Activated CD4-positive, alpha-beta T cell treated with anti-CD3 and anti-CD28 coated beads, Interleukin-2, amount 10 ng/mL, durations not matched to agents 24 days and 14 days (primary cell): ENCODE results near the gene PDGFRB. TPM values are rescaled to one million over a fixed set of nuclear protein-coding genes. Genes with fewer than 3 reads are reported as not detected.

Source experiments
- DNase-seq: peaks from one replicate; pipeline ENCODE4 v3.0.0; 2022
- H3K27ac Mint-ChIP-seq: one replicate; pipeline ENCODE4 v1.8.0; 2022; ENCODE audit warnings: mild to moderate bottlenecking, mixed read lengths
- H3K27me3 Mint-ChIP-seq: one replicate; pipeline ENCODE4 v1.8.0; 2022; ENCODE audit warnings: mixed read lengths
- H3K36me3 Mint-ChIP-seq: one replicate; pipeline ENCODE4 v1.8.0; 2022; ENCODE audit warnings: low read depth, mild to moderate bottlenecking, mixed read lengths
- H3K4me1 Mint-ChIP-seq: one replicate; pipeline ENCODE4 v1.8.0; 2021; ENCODE audit warnings: mixed read lengths
- H3K4me3 Mint-ChIP-seq: one replicate; pipeline ENCODE4 v1.8.0; 2022; ENCODE audit warnings: mild to moderate bottlenecking, moderate library complexity, mixed read lengths
- H3K9me3 Mint-ChIP-seq: one replicate; pipeline ENCODE4 v1.8.0; 2021; ENCODE audit warnings: mixed read lengths
- intact Hi-C: fragments of 100-400 bp; cut with micrococcal nuclease; formaldehyde crosslinking; loops from one replicate; pipeline ENCODE4 v1.15.1; 2023
- total RNA-seq: library from RNA; stranded (reverse); gene quantifications from 2 replicates; pipeline ENCODE4 v1.2.3, GENCODE V29; 2022

The PDGFRB gene
- total RNA-seq, 1 donor from 2014 or later: 1.5 TPM

DNA sequence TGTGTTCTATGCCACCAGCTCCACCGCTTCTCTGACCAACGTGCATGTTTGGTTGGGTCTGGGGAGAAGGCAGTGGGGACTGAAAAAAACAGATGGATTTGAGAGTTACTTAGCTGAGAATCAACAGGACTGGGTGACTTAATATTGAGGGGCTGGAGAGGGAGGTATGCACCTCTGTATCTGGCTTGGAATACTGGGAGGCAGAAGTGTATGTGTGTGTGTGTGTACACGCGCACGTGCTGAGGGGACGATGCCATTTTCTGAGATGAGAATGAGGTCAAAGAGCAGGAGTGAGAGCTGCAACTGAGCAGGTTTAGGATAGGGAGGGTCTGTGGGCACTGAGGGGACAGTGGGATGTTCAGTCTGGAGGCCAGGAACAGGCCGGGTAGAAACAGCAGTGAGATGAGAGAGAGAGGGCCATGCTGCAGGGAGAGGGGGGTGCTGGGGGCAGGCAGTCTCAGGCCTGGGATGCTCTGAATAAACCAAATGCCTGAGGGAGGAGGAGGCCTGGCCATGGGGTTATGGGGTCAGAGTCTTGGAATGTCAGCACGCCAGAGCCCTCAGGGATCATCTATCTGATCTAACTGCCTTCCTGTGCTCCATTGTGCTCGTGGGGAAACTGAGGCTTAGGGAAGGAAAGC, 14.0 kb downstream of the PDGFRB start:
- Mint-ChIP-seq H3K4me1 (peaks cover 12% of the 10 kb centered on the region), H3K27ac (no peak overlapping the region), H3K36me3 (no peaks in the 10 kb centered on the region), H3K4me3 (no peak overlapping the region), H3K9me3 (no peaks in the 10 kb centered on the region), H3K27me3 (no peaks in the 10 kb centered on the region)
- no peak for DNase-seq
- intact Hi-C loops: no loop called here

- DNase-seq: no peak
- Mint-ChIP-seq H3K4me3 (no peak overlapping the region), H3K9me3 (no peaks in the 10 kb centered on the region), H3K36me3 (no peaks in the 10 kb centered on the region), H3K27ac (no peak overlapping the region), H3K27me3 (no peaks in the 10 kb centered on the region), H3K4me1 (peaks cover 12% of the 10 kb centered on the region)
- intact Hi-C loops: no loop called here
Measured at GRCh38 chr5:150140830-150141229, 14.8 kb downstream of the PDGFRB start.

- H3K4me1 Mint-ChIP-seq: peaks cover 9% of the 10 kb centered on the region
- no peaks in the 10 kb centered on the region for H3K27me3 Mint-ChIP-seq
- H3K27ac Mint-ChIP-seq: no peak overlapping the region
- H3K36me3 Mint-ChIP-seq: no peaks in the 10 kb centered on the region
- no peak for DNase-seq
- no peaks in the 10 kb centered on the region for H3K9me3 Mint-ChIP-seq
- intact Hi-C loops: no loop called here
- H3K4me3 Mint-ChIP-seq: no peak overlapping the region
Measured at GRCh38 chr5:150139334-150139733, 16.3 kb downstream of the PDGFRB start.

DNA sequence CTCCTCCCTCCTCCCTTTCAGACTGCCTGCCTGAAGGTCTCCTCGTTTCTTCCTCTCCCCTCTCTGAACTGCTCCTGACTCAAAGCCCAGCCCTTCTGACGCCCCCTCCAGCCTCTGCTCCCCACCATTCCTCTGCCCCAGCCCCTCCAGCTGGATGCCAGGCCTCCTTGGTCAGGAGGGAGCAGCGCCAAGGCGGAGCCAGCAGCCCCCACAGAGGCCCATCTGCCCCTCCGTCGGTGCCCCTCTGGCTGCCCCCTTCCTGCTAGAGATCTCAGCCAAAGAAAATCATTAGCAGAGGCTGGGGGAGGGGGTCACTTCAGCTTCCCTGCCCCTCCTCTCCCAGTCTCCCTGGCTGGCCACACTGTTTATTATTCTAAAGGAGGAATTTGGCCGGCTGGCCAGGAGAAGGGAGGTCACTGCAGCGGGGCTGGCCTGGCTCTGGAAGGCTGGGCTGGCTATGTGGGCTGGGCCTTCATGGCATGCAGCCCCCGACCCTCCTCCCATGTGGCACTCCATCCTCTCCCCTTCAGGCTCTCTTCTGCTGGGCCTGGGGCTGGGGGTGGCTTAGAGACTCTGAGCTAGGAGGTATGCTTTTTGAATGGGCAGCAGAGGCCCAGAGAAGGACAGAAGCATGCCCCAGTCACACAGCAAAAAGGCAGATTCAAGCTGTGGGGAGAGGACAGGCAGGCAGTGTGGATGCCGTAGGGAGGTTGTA, 16.9 kb downstream of the PDGFRB start:
- Mint-ChIP-seq H3K9me3 (no peaks in the 10 kb centered on the region), H3K4me3 (no peak overlapping the region), H3K4me1 (peaks cover 5% of the 10 kb centered on the region), H3K27ac (no peak overlapping the region), H3K27me3 (no peaks in the 10 kb centered on the region), H3K36me3 (no peaks in the 10 kb centered on the region)
- intact Hi-C loops: no loop called here
- DNase-seq: no peak

DNA sequence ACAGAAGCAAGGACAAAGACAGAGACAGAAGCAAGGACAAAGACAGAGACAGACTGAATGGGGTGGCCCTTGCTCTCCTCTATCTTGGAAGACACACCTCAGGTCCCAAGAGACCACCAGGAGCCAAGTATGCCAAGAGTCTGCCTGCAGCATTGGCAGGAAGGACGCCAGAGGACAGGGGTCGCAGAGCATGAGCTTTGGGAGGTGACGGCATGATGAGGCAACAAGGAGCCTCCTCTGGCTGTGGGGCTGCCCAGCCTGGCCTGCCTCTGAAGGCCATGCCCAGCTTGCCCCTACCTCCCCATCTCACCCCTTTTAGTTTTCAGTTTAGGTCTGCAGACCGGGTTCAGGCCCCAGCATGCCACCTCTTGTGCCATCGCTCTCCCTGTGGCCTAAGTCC, 17.6 kb downstream of the PDGFRB start:
- Mint-ChIP-seq H3K27ac (no peak overlapping the region), H3K36me3 (no peaks in the 10 kb centered on the region), H3K4me1 (peaks cover 2% of the 10 kb centered on the region), H3K27me3 (no peaks in the 10 kb centered on the region), H3K4me3 (no peak overlapping the region), H3K9me3 (no peaks in the 10 kb centered on the region)
- intact Hi-C loops: no loop called here
- no peak for DNase-seq

- no peaks in the 10 kb centered on the region for H3K4me1 Mint-ChIP-seq
- H3K9me3 Mint-ChIP-seq: no peaks in the 10 kb centered on the region
- no peak overlapping the region for H3K4me3 Mint-ChIP-seq
- H3K36me3 Mint-ChIP-seq: no peaks in the 10 kb centered on the region
- no peak for DNase-seq
- H3K27ac Mint-ChIP-seq: no peak overlapping the region
- H3K27me3 Mint-ChIP-seq: no peaks in the 10 kb centered on the region
- intact Hi-C loops: no loop called here
Measured at GRCh38 chr5:150137168-150137957, 18.3 kb downstream of the PDGFRB start.

- H3K9me3 Mint-ChIP-seq: no peaks in the 10 kb centered on the region
- no peaks in the 10 kb centered on the region for H3K27me3 Mint-ChIP-seq
- no peak overlapping the region for H3K4me3 Mint-ChIP-seq
- H3K27ac Mint-ChIP-seq: no peak overlapping the region
- no peak for DNase-seq
- H3K4me1 Mint-ChIP-seq: no peaks in the 10 kb centered on the region
- intact Hi-C loops: no loop called here
- no peaks in the 10 kb centered on the region for H3K36me3 Mint-ChIP-seq
Measured at GRCh38 chr5:150136305-150137167, 19.1 kb downstream of the PDGFRB start.

GRCh38 chr5:150135557-150136304, 19.9 kb downstream of the PDGFRB start:
- DNase-seq: no peak
- Mint-ChIP-seq H3K27ac (no peak overlapping the region), H3K4me1 (no peaks in the 10 kb centered on the region), H3K9me3 (no peaks in the 10 kb centered on the region), H3K27me3 (no peaks in the 10 kb centered on the region), H3K4me3 (no peak overlapping the region), H3K36me3 (no peaks in the 10 kb centered on the region)
- intact Hi-C loops: no loop called here

DNA sequence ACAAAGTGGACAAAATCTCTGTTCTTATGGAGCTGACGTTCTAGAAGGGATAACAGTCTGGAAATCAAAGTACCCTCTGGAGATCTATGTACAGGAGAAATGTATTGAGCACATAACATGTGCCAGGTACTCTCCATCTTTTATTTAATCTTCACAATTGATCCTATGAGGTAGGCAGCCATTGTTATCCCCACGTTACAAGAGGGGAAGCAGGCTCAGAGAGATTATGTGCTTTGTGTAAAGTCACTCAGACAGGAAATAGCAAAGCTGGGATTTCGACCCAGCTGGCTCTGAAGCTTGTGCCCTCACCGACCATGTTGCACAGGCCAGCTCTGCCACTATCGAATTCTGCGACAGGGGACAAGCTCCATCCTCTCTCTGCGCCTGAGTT, 21.5 kb downstream of the PDGFRB start:
- no peak overlapping the region for H3K27ac Mint-ChIP-seq
- H3K36me3 Mint-ChIP-seq: no peaks in the 10 kb centered on the region
- DNase-seq: no peak
- no peaks in the 10 kb centered on the region for H3K9me3 Mint-ChIP-seq
- H3K4me3 Mint-ChIP-seq: no peak overlapping the region
- H3K4me1 Mint-ChIP-seq: peaks cover 2% of the 10 kb centered on the region
- intact Hi-C loops: no loop called here
- no peaks in the 10 kb centered on the region for H3K27me3 Mint-ChIP-seq

GRCh38 chr5:150133581-150134197, 22.0 kb downstream of the PDGFRB start:
- Mint-ChIP-seq H3K4me1 (peaks cover 2% of the 10 kb centered on the region), H3K4me3 (no peak overlapping the region), H3K27ac (no peak overlapping the region), H3K36me3 (no peaks in the 10 kb centered on the region), H3K27me3 (no peaks in the 10 kb centered on the region), H3K9me3 (no peaks in the 10 kb centered on the region)
- intact Hi-C loops: no loop called here
- no peak for DNase-seq

- no peak overlapping the region for H3K4me3 Mint-ChIP-seq
- no peak overlapping the region for H3K27ac Mint-ChIP-seq
- intact Hi-C loops: no loop called here
- DNase-seq: no peak
- H3K36me3 Mint-ChIP-seq: no peaks in the 10 kb centered on the region
- no peaks in the 10 kb centered on the region for H3K9me3 Mint-ChIP-seq
- H3K4me1 Mint-ChIP-seq: peaks cover 2% of the 10 kb centered on the region
- H3K27me3 Mint-ChIP-seq: no peaks in the 10 kb centered on the region
Measured at GRCh38 chr5:150132740-150133139, 22.9 kb downstream of the PDGFRB start.

DNA sequence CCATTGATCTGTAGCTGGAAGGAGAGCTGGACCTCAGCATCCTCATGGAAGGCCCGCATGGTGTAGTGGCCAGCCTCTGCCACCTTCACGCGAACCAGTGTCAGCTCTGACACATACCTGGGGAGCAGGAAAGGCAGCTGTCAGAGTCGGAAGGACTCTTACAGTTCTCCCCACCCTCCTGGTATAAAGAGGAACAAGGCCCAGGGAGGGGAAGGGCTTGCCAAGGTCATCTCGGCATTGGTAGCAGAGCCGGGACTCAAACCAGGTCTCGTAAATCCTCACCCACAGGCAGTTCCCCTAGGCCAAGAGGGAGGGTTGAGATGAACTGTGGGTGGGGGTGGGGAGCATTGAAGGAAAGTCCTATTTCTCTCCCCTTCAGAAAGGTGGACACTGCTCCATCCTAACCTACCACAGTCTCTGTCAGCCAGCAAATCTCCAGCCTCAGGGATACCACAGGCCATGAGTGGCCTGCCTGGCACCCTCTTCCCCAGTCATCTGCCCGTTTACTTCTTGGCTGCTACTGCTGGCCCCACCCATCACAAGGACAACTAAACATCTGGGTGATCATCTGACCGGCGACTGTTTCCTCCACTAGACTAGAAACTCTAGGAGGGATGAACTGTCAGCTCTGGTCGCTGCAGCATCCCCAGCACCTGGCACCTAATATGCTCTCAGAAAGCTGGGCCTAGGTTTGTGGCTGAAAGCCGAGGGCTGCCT, 23.5 kb downstream of the PDGFRB start:
- Mint-ChIP-seq H3K4me1 (peaks cover 2% of the 10 kb centered on the region), H3K4me3 (no peak overlapping the region), H3K9me3 (no peaks in the 10 kb centered on the region), H3K36me3 (no peaks in the 10 kb centered on the region), H3K27me3 (no peaks in the 10 kb centered on the region), H3K27ac (no peak overlapping the region)
- DNase-seq: no peak
- intact Hi-C loops: no loop called here
